Mesenchymal stem cell (in vitro differentiated cells and primary cell): ENCODE data around the gene CDPF1.
A peak's percentile ranks its signal among the peaks of the same experiment; 100 is the strongest.

Source experiments
- DNase-seq: peaks from one replicate; pipeline ENCODE4 v3.0.0-alpha.2; 2013
- H2AFZ ChIP-seq: one replicate; pipeline ENCODE4 v1.6.1; 2013; ENCODE audit warnings: low read depth, mild to moderate bottlenecking, control low read depth, inconsistent platforms, low read length, moderate library complexity
- H2AK5ac ChIP-seq: 2 replicates; pipeline ENCODE4 v1.6.1; 2013; ENCODE audit warnings: low read length, moderate library complexity, mild to moderate bottlenecking, inconsistent platforms; ENCODE audit not compliant: severe bottlenecking
- H2BK120ac ChIP-seq: one replicate; pipeline ENCODE4 v1.6.1; 2013; ENCODE audit warnings: low read depth, mild to moderate bottlenecking, inconsistent platforms, low read length, moderate library complexity
- H2BK12ac ChIP-seq, 2 experiments: one replicate each; pipeline ENCODE4 v1.6.1; 2013; ENCODE audit warnings: inconsistent platforms in 2 of 2, low read length in 2 of 2, mild to moderate bottlenecking in 2 of 2, moderate library complexity in 2 of 2, control low read depth in 1 of 2
- H2BK15ac ChIP-seq: one replicate; pipeline ENCODE4 v1.6.1; 2013; ENCODE audit warnings: mild to moderate bottlenecking, low read depth, inconsistent platforms; ENCODE audit not compliant: poor library complexity, severe bottlenecking
- H2BK5ac ChIP-seq: 2 replicates; pipeline ENCODE4 v1.6.1; 2013; ENCODE audit warnings: low read depth, mild to moderate bottlenecking, low read length, control low read depth, inconsistent platforms; ENCODE audit not compliant: poor library complexity, severe bottlenecking
- H3K14ac ChIP-seq, 2 experiments: one replicate each; pipeline ENCODE4 v1.6.1; 2013; ENCODE audit warnings: inconsistent platforms in 2 of 2, low read length in 2 of 2, control low read depth in 1 of 2, mild to moderate bottlenecking in 1 of 2, moderate library complexity in 1 of 2
- H3K18ac ChIP-seq, 2 experiments: one replicate each; pipeline ENCODE4 v1.6.1; 2013; ENCODE audit warnings: inconsistent platforms in 2 of 2, low read length in 2 of 2, control low read depth in 1 of 2, low read depth in 1 of 2, mild to moderate bottlenecking in 1 of 2
- H3K23ac ChIP-seq, 2 experiments: one replicate each; pipeline ENCODE4 v1.6.1; 2013; ENCODE audit warnings: inconsistent platforms in 2 of 2, low read length in 2 of 2, mild to moderate bottlenecking in 2 of 2, moderate library complexity in 2 of 2, control low read depth in 1 of 2
- H3K27ac ChIP-seq: 2 replicates; pipeline ENCODE4 v1.5.1; 2013; ENCODE audit warnings: mild to moderate bottlenecking, moderate library complexity, low read length, control low read depth, inconsistent platforms; ENCODE audit not compliant: poor library complexity, severe bottlenecking
- H3K27me3 ChIP-seq, 2 experiments: 2 replicates each; pipeline versions ENCODE4 v1.6.1 to v1.7.0; 2013; ENCODE audit warnings: low read length in 2 of 2, mild to moderate bottlenecking in 2 of 2, moderate library complexity in 2 of 2, control low read depth in 1 of 2, inconsistent platforms in 1 of 2; ENCODE audit not compliant: control insufficient read depth in 1 of 2, insufficient read depth in 1 of 2
- H3K36me3 ChIP-seq, 2 experiments: 2 replicates each; pipeline versions ENCODE4 v1.6.1 to v1.7.0; 2013; ENCODE audit warnings: low read length in 2 of 2, control low read depth in 1 of 2, inconsistent platforms in 1 of 2, low read depth in 1 of 2, mild to moderate bottlenecking in 1 of 2; ENCODE audit not compliant: insufficient read depth in 2 of 2, control insufficient read depth in 1 of 2
- H3K4ac ChIP-seq, 2 experiments: one replicate each; pipeline ENCODE4 v1.6.1; 2013; ENCODE audit warnings: inconsistent platforms in 2 of 2, low read length in 2 of 2, mild to moderate bottlenecking in 2 of 2, moderate library complexity in 2 of 2, control low read depth in 1 of 2, low read depth in 1 of 2
- H3K4me1 ChIP-seq: 2 replicates; pipeline ENCODE4 v1.6.1; 2013; ENCODE audit warnings: low read depth, low read length, control low read depth; ENCODE audit not compliant: control insufficient read depth, insufficient read depth
- H3K4me2 ChIP-seq: 2 replicates; pipeline ENCODE4 v1.6.1; 2013; ENCODE audit warnings: low read length, mild to moderate bottlenecking, inconsistent platforms; ENCODE audit not compliant: poor library complexity, severe bottlenecking
- H3K4me3 ChIP-seq, 2 experiments: 2 replicates each; pipeline versions ENCODE4 v1.5.1 to v1.7.0; 2013; ENCODE audit warnings: low read length in 2 of 2, mild to moderate bottlenecking in 2 of 2, control low read depth in 1 of 2, low read depth in 1 of 2; ENCODE audit not compliant: insufficient read depth in 1 of 2
- H3K79me1 ChIP-seq: replicated peaks from 2 replicates; pipeline ENCODE4 v1.6.1; 2013; ENCODE audit warnings: mild to moderate bottlenecking, control low read depth, low read length, inconsistent platforms; ENCODE audit not compliant: poor library complexity, severe bottlenecking
- H3K9ac ChIP-seq: 2 replicates; pipeline ENCODE4 v1.7.0; 2013; ENCODE audit warnings: mild to moderate bottlenecking, low read length, moderate library complexity
- H3K9me3 ChIP-seq: 2 replicates; pipeline ENCODE4 v1.7.0; 2013; ENCODE audit warnings: mild to moderate bottlenecking, low read length; ENCODE audit not compliant: control insufficient read depth
- H4K8ac ChIP-seq: one replicate; pipeline ENCODE4 v1.6.1; 2013; ENCODE audit warnings: inconsistent platforms, mild to moderate bottlenecking, low read length, moderate library complexity
- H4K91ac ChIP-seq: one replicate; pipeline ENCODE4 v1.6.1; 2013; ENCODE audit warnings: mild to moderate bottlenecking, low read length, inconsistent platforms
- WGBS: methylation state at CpG from one replicate; pipeline ENCODE4 v1.1.7; 2013; ENCODE audit warnings: mixed read lengths; 5-methylcytosine and 5-hydroxymethylcytosine counted together

CDPF1 gene

GRCh38 chr22:46198274-46198673 is 51.8 kb downstream of the CDPF1 start:
- no peak overlapping the region for H3K4me2 ChIP-seq
- H3K4me3 ChIP-seq, result no peak overlapping the region
- H3K23ac ChIP-seq, result no peak overlapping the region
- no peak overlapping the region for H2BK15ac ChIP-seq
- H3K4ac ChIP-seq, result no peak overlapping the region
- peaks cover 10% of the 10 kb centered on the region for H3K4me1 ChIP-seq
- no peak overlapping the region for H4K91ac ChIP-seq
- no peak overlapping the region for H4K8ac ChIP-seq
- H3K18ac ChIP-seq, result no peak overlapping the region
- no peaks in the 10 kb centered on the region for H3K9me3 ChIP-seq
- H3K27me3 ChIP-seq, result no peaks in the 10 kb centered on the region
- no peak overlapping the region for H3K9ac ChIP-seq
- no peak overlapping the region for H2AK5ac ChIP-seq
- no peak overlapping the region for H3K14ac ChIP-seq
- no peak overlapping the region for H2BK12ac ChIP-seq
- no peak overlapping the region for H2BK5ac ChIP-seq
- peaks cover 24 to 32% of the 10 kb centered on the region in 2 experiments for H3K36me3 ChIP-seq
- no peak overlapping the region for H2AFZ ChIP-seq
- peaks cover 2% of the 10 kb centered on the region for H3K79me1 ChIP-seq
- WGBS, result 96% methylated on average over 17 of the region's 18 CpGs
- no peak overlapping the region for H3K27ac ChIP-seq
- H2BK120ac ChIP-seq, result no peak overlapping the region
- DNase-seq, result no peak

GRCh38 chr22:46196278-46196677 is 53.8 kb downstream of the CDPF1 start:
- Histone ChIP-seq H2AK5ac (no peak overlapping the region), H3K23ac (peak overlapping the region in 1 of 2 experiments; percentile 59), H3K27me3 (no peaks in the 10 kb centered on the region), H3K9me3 (no peaks in the 10 kb centered on the region), H3K36me3 (peaks cover 21 to 31% of the 10 kb centered on the region in 2 experiments), H3K4me1 (peaks cover 8% of the 10 kb centered on the region), H3K79me1 (peaks cover 2% of the 10 kb centered on the region), H2BK15ac (no peak overlapping the region), H2BK12ac (peak overlapping the region in 1 of 2 experiments; percentile 3), H3K14ac (no peak overlapping the region), H3K27ac (no peak overlapping the region), H3K4me3 (no peak overlapping the region), H2BK120ac (no peak overlapping the region), H3K9ac (no peak overlapping the region), H2BK5ac (no peak overlapping the region), H2AFZ (no peak overlapping the region), H3K4ac (no peak overlapping the region), H4K91ac (no peak overlapping the region), H3K18ac (no peak overlapping the region), H4K8ac (no peak overlapping the region), H3K4me2 (no peak overlapping the region)
- DNase-seq, result no peak
- WGBS, result 91% methylated on average over 8 of the region's 8 CpGs

DNA sequence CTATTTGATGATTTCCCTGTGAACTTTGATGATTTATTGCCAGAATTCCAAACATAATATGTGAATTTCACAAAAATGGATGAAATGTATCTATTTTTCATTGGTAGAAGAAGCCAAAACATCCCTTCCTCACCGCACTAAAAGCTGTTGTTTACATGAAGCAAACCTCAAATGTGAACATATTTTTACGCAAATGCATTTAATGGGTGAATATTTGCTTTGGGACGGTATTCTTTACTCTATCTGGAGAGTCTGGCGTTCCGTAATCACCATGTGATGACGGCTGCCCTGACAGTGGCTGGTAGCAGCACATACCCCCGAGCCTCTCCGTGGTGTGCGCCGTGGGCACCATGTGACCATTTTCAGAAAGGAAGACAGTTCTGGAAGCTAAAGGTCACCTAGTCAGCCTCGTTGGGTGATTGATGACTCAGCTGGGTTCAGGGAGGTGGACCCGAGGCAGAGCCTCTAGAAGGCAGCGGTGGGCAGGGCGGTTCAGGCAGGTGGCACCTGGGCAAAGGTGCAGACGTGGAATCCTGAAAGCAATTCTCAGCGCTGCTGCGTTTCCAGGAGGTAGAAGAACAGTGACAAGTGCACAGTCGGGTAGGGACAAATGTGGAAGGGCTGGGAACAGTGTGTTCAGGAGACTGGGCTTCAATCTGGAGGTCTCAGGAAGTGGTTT is 54.5 kb downstream of the CDPF1 start:
- Histone ChIP-seq H3K4me1 (peaks cover 6% of the 10 kb centered on the region), H3K36me3 (peaks cover 19 to 28% of the 10 kb centered on the region in 2 experiments), H3K79me1 (peaks cover 2% of the 10 kb centered on the region), H3K4me3 (no peak overlapping the region), H2BK12ac (no peak overlapping the region), H2BK5ac (no peak overlapping the region), H3K27ac (no peak overlapping the region), H2BK120ac (no peak overlapping the region), H3K9ac (no peak overlapping the region), H3K23ac (no peak overlapping the region), H3K27me3 (no peaks in the 10 kb centered on the region), H2AFZ (no peak overlapping the region), H3K18ac (no peak overlapping the region), H3K4me2 (no peak overlapping the region), H4K8ac (no peak overlapping the region), H3K9me3 (no peaks in the 10 kb centered on the region), H3K4ac (no peak overlapping the region), H4K91ac (peak overlapping the region; percentile 32), H2AK5ac (no peak overlapping the region), H2BK15ac (no peak overlapping the region), H3K14ac (no peak overlapping the region)
- 87% methylated on average over 17 of the region's 18 CpGs for WGBS
- DNase-seq, result no peak
